Neural cell (in vitro differentiated cells): Measurements from ENCODE around the gene TMEM185B.
A peak's percentile ranks its signal among the peaks of the same experiment; 100 is the strongest.

ENCODE experiments used
- EP300 ChIP-seq: fragments of 450-650 bp; conservative IDR thresholded peaks from 2 replicates; pipeline ENCODE4 v1.6.1; 2014; ENCODE audit warnings: antibody characterized with exemption, mild to moderate bottlenecking, moderate library complexity; ENCODE audit not compliant: poor library complexity, severe bottlenecking
- EZH2 ChIP-seq: fragments of 200-600, 300-800 bp; shearing (Covaris generic), sonication (generic); IDR thresholded peaks from 2 replicates; pipeline ENCODE4 v1.6.1; 2014; ENCODE audit warnings: antibody characterized with exemption, low read length, borderline replicate concordance, mild to moderate bottlenecking; ENCODE audit not compliant: insufficient read depth, poor library complexity, severe bottlenecking
- POLR2AphosphoS5 ChIP-seq: IDR thresholded peaks from 2 replicates; pipeline ENCODE4 v1.6.1; 2012
- RAD21 ChIP-seq: fragments of 450-650 bp; conservative IDR thresholded peaks from 2 replicates; pipeline ENCODE4 v1.6.1; 2014; ENCODE audit warnings: antibody characterized with exemption, mild to moderate bottlenecking, moderate library complexity
- TAF1 ChIP-seq: IDR thresholded peaks from 2 replicates; pipeline ENCODE4 v1.6.1; 2012; ENCODE audit warnings: low read depth
- TF ChIP-seq, protein P1 (sequence below): IDR thresholded peaks from 2 replicates; pipeline ENCODE4 v1.6.1; 2012; ENCODE audit warnings: borderline replicate concordance
- TF ChIP-seq, protein P2 (sequence below): fragments of 450-650 bp; IDR thresholded peaks from 2 replicates; pipeline ENCODE4 v1.5.1; 2014; ENCODE audit warnings: antibody characterized with exemption, mild to moderate bottlenecking, moderate library complexity; ENCODE audit not compliant: poor library complexity, severe bottlenecking

DNA sequence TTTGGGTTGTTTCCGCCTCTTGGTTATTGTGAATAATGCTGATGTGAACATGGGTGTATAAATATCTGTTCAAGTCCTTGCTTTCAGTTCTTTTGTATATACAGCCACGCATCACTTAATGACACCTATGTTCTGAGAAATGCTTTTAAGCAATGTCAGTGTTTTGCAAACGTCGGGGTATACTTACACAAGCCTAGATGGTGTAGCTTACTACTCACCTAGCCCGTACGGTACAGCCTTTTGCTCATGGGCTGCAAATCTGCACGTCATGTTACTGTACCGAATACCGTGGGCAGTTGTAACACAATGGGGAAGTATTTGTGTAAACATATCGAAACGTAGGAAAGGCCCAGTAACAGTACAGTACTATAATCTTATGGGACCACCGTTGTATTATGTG lies 41.8 kb upstream of the TMEM185B start:
- TF ChIP-seq, protein P1, sequence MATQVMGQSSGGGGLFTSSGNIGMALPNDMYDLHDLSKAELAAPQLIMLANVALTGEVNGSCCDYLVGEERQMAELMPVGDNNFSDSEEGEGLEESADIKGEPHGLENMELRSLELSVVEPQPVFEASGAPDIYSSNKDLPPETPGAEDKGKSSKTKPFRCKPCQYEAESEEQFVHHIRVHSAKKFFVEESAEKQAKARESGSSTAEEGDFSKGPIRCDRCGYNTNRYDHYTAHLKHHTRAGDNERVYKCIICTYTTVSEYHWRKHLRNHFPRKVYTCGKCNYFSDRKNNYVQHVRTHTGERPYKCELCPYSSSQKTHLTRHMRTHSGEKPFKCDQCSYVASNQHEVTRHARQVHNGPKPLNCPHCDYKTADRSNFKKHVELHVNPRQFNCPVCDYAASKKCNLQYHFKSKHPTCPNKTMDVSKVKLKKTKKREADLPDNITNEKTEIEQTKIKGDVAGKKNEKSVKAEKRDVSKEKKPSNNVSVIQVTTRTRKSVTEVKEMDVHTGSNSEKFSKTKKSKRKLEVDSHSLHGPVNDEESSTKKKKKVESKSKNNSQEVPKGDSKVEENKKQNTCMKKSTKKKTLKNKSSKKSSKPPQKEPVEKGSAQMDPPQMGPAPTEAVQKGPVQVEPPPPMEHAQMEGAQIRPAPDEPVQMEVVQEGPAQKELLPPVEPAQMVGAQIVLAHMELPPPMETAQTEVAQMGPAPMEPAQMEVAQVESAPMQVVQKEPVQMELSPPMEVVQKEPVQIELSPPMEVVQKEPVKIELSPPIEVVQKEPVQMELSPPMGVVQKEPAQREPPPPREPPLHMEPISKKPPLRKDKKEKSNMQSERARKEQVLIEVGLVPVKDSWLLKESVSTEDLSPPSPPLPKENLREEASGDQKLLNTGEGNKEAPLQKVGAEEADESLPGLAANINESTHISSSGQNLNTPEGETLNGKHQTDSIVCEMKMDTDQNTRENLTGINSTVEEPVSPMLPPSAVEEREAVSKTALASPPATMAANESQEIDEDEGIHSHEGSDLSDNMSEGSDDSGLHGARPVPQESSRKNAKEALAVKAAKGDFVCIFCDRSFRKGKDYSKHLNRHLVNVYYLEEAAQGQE = no peak
- TF ChIP-seq, protein P2, sequence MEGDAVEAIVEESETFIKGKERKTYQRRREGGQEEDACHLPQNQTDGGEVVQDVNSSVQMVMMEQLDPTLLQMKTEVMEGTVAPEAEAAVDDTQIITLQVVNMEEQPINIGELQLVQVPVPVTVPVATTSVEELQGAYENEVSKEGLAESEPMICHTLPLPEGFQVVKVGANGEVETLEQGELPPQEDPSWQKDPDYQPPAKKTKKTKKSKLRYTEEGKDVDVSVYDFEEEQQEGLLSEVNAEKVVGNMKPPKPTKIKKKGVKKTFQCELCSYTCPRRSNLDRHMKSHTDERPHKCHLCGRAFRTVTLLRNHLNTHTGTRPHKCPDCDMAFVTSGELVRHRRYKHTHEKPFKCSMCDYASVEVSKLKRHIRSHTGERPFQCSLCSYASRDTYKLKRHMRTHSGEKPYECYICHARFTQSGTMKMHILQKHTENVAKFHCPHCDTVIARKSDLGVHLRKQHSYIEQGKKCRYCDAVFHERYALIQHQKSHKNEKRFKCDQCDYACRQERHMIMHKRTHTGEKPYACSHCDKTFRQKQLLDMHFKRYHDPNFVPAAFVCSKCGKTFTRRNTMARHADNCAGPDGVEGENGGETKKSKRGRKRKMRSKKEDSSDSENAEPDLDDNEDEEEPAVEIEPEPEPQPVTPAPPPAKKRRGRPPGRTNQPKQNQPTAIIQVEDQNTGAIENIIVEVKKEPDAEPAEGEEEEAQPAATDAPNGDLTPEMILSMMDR = no peak
- TF ChIP-seq POLR2AphosphoS5 (peak; percentile 22), RAD21 (no peak), EZH2 (no peak), TAF1 (no peak), EP300 (no peak)
